GM08714 (cell line): ENCODE data around the gene KRTAP4-3.
"Not testable (repeated sequence)": the region's sequence is repeated elsewhere in the genome, so short reads cannot be mapped to it uniquely, and the experiment has no call there.

Experiments
- H3K4me3 ChIP-seq: fragments of 200-500 bp; sonication (Bioruptor generic); 2 replicates; pipeline ENCODE4 v1.5.1; 2014; ENCODE audit warnings: mild to moderate bottlenecking, low read length, inconsistent platforms
- ZNF274 ChIP-seq: IDR thresholded peaks from 2 replicates; pipeline ENCODE4 v1.6.1; 2012; ENCODE audit warnings: mild to moderate bottlenecking, low read depth, low read length

KRTAP4-3 gene

DNA sequence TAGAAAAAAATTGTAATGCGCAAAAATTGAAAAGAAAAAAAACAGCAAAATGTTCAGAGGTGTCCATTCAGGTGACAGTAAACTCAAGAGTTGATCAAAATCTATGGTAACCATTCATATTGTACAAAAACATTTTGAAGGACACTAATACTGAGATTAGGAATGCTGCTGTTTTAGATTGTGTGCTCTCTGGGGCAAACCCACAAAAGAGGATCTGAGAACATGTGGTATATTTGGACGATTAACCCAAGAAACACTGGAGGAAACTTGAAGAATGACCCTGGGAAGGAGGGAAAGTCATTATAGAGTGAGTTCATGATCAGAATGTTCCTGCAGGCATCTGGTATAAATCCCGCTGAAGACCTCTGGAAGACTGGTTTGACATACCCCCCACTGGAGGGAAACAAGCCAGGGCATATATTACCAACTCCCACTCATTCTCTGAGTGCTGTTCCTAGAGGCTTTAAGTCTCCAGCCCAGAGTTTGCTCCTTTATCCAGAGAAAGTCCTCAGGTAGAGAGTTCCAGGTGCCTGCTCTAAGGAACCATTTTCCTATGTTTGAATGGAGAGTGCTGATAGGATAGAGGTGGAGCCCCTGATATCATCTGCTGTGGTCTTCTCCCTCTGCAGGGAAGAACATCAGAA lies 8.8 kb upstream of the KRTAP4-3 start:
- no peak for TF ChIP-seq ZNF274
- H3K4me3 ChIP-seq: no peak overlapping the region

DNA sequence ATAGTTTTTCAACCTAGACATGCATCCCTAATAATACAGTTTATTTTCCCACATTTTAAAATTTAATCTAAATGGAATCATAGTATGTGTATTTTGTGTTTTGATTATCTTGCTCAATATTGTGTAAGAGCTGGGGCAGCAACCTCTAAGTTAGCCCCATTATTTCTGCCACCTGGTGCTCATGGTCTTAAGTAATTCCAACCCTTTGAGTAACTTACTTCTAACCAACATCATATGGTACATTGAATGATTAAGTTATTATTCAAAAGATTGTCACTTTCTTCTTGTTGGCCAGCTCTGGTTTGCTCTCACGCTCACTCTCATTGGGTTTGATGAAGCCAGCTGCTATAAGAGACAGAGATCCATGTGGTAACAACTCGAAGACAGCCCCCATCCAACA lies 3.9 kb upstream of the KRTAP4-3 start:
- TF ChIP-seq ZNF274: no peak
- no peak overlapping the region for H3K4me3 ChIP-seq

DNA sequence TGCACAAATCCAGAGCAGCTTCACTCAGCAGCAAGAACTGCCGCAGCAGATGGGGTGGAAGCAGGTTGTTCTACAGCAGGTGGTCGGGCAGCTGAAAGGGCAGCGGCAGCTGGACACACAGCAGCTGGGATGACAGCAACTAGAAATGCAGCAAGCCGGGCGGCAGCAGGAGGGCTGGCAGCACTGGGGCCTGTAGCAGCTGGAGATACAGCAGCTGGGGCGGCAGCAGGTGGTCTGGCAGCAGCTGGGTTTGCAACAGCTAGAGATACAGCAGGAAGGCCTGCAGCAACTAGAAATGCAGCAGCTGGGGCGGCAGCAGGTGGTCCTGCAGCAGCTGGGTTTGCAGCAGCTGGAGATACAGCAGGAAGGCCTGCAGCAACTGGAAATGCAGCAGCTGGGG lies 460 bp downstream of the KRTAP4-3 start:
- TF ChIP-seq ZNF274: no peak
- no peak overlapping the region for H3K4me3 ChIP-seq

DNA sequence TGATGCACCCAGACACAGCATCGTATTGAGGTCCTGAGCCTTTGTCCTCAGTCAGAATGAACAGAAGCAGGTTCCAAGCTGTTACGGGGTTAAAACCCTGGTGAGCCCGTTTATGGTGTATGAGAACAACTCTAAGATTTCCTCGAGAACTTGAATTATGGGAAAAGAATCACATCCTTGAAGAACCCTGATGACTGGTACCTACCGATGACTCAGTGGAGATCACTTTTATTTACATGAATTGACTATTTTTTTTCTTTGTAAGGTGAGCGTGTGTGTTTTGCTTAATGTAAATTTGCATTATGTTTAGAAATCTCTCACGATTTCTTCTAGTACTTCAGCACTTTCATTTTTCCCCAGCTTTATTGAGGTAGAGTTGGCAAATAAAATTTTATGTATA lies 4.2 kb downstream of the KRTAP4-3 start:
- no peak for TF ChIP-seq ZNF274
- no peak overlapping the region for H3K4me3 ChIP-seq

DNA sequence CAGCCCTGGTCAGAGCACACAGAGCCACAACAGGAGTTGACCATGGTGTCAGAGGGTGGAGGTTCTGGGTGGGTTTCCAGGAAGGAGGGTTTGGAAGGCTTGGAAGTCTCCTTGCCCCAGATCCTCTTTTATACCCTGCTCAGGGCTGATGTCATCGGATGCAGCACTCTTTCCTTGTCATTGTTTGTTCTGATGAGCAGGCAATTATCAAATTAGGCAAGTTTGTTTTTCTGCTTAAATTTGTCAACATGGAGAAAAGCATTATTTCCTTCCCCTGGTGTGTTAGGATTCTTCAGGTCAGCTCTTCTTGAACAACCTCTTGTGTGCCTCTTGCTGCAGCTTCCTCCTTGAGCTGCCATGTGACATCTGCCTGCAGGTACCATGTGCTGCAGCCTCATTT lies 7.4 kb downstream of the KRTAP4-3 start, which contains the start of gene KRTAP4-4:
TSS of gene KRTAP4-4 (minus strand) at position 101 of the 400 bp plus-strand sequence. CDS start at position 44, 57 bp downstream.
- no peak within 1 kb of the TSS for H3K4me3 ChIP-seq
- TF ChIP-seq ZNF274: no peak

DNA sequence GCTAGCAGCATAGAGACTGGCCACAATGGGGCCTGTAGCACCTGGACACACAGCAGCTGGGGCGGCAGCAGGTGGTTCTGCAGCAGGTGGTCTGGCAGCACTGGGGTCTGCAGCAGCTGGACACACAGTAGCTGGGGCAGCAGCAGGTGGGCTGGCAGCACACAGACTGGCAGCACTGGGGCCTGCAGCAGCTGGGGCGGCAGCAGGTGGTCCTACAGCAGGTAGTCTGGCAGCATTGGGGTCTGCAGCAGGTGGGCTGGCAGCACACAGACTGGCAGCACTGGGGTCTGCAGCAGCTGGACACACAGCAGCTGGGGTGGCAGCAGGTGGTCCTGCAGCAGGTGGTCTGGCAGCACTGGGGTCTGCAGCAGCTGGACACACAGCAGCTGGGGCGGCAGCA lies 7.8 kb downstream of the KRTAP4-3 start:
- not testable (repeated sequence) for H3K4me3 ChIP-seq

DNA sequence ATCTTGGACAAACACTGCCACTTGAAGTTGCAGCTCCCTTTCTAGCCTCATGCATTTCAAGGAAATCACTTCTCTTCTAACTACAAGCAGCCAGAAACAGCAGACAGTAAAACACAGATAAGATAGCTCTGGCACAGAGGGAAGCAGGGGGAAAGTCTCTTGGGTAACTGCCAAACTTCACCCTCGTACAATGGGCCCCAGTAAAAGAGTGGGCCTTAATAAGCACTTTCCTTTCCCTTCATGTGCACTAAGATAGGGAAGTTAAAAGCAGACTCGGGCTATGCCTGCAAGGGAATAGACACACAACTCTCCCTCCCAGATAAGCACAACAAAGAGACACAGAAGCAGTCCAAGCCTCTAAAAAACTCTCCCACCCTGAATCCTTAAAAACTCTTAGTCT lies 14.2 kb downstream of the KRTAP4-3 start:
- no peak for TF ChIP-seq ZNF274
- H3K4me3 ChIP-seq: no peak overlapping the region

DNA sequence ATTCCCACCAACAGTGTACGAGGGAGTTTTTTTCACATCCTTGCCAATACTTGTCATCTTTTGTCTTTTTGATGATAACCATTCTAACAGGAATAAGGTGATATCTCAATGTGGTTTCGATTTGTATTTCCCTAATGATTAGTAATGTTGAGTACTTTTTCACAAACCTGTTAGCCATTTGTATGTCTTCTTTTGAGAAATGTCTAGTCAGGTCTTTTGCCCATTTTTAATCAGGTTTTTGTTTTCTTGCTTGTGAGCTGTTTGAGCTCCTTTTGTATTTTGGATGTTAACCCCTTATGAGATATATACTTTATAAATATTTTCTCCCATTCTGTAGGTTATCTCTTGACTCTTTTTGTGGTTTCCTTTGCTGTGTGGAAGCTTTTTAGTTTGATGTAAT lies 16.5 kb downstream of the KRTAP4-3 start:
- H3K4me3 ChIP-seq: no peak overlapping the region
- TF ChIP-seq ZNF274: no peak

DNA sequence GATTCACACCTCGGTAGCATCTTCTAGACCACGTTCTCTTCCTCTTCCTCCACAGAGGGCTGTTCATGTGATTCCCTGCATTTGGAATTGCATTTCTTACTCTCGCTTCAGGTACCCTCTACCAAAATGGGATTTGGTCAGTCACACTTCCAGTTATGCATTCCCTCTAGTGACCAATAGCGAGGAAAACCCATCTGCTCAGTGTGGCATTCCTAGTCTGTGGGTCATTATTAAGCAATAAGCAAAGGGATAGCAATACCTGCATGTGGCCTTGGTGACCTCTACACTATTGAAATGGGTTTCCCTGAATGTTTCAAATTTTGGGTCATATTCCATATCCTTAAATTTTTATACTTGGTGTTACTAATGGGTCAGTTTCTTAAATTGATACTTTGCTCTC lies 18.0 kb downstream of the KRTAP4-3 start:
- TF ChIP-seq ZNF274: no peak
- H3K4me3 ChIP-seq: no peak overlapping the region

DNA sequence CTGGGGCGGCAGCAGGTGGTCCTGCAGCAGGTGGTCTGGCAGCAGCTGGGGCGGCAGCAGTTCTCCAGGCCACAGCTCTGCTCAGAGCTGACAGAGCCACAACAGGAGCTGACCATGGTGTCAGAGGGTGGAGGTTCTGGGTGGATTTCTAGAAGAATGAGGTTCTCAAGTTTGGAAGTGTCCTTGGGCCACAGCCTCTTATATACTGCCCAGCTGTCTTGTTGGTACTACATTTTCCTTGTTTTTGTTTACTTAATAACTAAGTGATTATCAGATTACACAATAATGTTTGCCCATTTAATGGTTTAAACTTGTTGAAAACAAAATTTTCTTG lies 18.4 kb downstream of the KRTAP4-3 start, which contains the start of gene KRTAP4-5:
TSS of gene KRTAP4-5 (minus strand) at position 174 of the 334 bp plus-strand sequence. CDS start at position 116, 58 bp downstream.
- H3K4me3 ChIP-seq: no peak within 1 kb of the TSS
- no peak for TF ChIP-seq ZNF274

DNA sequence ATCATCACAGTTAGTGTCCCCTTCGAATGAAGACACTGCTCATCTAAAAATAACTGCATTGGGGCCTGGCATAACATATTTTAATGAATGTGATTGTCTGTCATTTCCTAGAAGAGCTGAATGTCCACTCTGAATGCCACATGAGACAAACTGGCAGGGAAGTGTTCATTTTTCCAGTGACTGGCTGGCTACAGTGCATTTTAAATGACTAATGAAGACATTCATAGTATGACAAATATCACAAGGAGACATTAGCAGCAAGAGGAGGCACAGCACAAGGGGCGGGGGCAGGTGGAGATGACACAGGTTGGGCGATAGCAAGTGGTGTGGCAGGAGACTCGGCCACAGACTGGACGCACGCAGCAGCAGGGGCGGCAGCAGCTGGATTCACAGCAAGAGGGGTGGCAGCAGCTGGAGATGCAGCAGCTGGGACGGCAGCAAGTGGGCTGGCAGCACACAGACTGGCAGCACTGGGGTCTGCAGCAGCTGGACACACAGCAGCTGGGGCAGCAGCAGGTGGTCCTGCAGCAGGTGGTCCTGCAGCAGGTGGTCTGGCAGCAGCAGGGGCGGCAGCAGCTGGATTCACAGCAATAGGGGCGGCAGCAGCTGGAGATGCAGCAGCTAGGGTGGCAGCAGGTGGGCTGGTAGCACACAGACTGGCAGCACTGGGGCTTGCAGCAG lies 18.9 kb downstream of the KRTAP4-3 start:
- H3K4me3 ChIP-seq: not testable (repeated sequence)

DNA sequence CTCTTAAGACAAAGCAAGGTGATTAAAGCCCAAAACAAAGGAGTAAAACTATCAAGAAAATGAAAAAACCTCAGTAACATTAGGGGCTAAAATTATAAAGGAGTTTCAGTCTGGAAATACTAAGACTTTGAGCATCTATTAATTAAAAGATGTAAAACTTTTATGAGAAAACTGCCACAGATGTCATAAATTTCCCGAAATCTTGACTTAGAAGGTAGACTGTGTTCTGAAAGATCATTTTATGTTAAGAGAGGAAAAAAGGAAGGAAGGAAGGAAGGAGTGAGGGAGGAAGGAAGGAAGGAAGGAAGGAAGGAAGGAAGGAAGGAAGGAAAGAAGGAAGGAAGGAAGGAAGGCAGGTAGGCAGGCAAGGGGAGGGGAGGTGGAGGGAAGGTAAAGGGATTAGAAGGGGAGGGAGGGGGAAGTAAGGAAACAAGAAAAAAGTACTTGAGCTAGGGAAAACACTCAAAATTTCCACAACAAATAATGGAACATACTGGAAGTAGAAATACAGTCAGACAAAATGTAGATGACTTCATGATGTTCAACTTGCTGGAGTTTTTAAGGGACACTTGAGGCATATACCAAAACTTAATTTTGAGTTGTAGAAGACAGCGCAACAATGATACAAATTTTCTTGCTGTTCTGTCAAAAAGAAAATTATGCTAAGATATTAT lies 20.4 kb downstream of the KRTAP4-3 start:
- no peak overlapping the region for H3K4me3 ChIP-seq
- TF ChIP-seq ZNF274: no peak

DNA sequence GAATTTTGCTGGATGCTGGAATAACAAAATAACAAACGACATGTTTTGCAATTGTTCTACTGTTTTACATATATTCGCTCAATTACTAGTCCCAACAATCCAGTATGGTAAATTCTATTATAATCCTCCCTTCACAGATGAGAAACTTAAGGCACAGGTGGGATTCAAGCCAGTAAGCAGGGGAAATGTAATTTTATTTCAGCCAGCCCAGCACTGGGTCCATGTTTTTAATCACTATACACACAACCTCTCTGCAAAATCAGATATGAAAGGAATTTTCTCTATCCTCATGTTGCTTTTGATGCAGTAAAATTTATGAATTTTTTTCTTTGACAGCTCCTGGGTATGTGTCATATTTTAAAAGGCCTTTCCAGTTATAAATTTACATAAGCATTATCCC lies 22.8 kb downstream of the KRTAP4-3 start:
- no peak for TF ChIP-seq ZNF274

DNA sequence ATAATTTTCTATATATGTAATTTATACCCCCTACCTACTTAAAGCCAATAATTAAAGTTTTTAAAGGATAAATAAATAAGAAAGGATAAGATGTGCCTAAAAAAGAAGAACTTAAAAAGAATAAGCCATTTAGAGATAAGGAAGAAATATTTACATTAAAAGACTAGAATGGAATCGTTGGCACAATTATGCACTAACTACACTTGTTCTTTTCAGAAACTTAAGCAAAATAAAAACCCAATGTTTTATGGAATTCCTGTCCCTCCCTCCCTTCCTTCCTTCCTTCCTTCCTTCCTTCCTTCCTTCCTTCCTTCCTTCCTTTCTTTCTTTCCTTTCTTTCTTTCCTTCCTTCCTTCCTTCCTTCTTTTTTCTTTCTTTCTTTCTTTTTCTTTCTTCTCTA lies 23.2 kb downstream of the KRTAP4-3 start:
- no peak for TF ChIP-seq ZNF274

More for the DNA sequence above, 22.8 kb downstream of the KRTAP4-3 start:
- no peak overlapping the region for H3K4me3 ChIP-seq

DNA sequence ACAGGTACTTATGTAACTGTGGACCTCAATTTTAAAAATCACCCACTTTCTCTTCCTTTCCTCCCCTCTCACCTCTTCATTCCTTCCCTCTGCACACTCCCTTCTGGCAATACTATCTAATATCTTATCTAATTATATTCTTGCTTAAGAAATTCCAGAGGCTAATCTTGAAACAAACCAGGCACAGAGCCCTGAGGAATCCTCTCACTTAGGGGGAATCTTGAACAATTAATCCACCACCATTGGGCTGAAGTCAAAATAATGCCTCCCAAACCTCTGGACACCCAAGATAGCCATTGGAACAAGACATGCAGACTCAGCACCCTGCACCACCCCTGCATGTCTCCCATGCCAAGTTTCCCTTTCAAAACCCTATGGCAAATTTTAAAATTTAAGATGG lies 26.7 kb downstream of the KRTAP4-3 start:
- no peak for TF ChIP-seq ZNF274
- H3K4me3 ChIP-seq: no peak overlapping the region

More for the DNA sequence above, 23.2 kb downstream of the KRTAP4-3 start:
- H3K4me3 ChIP-seq: no peak overlapping the region
